ENCODE results near the gene TTC8. TPM values are rescaled to one million over a fixed set of nuclear protein-coding genes. Genes with fewer than 3 reads are reported as not detected.

Gene TTC8
- total RNA-seq, 3 donors from 2014 or later: 18.9 to 58.2 (median 44.6) TPM

DNA sequence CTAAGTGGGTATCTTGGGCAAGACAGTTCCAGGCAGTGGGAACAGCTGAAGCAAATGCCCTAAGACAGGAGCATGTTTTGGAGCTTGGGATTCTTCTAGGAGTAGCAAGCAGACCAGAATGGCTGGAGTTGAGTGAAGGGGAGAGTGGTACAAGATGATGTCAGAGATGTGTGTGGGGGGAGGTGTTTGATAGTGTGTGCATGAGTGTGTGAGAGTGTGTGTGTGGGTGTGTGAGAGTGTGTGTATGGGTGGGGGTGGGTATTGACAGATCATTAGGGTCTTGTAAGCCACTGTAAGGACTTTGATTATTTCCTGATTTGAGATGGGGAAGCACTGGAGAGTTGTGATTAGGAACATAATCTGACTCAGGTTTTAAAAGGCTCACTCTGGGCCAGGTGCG lies 78.4 kb downstream of the TTC8 start:
- intact Hi-C loops (cut with DNase I; ENCODE audit: low total_unique reads): no loop called here
- Histone ChIP-seq H3K4me3 (no peak overlapping the region), H3K36me3 (no peaks in the 10 kb centered on the region), H3K4me1 (no peaks in the 10 kb centered on the region), H3K9me3 (peaks cover 4 to 8% of the 10 kb centered on the region in 2 donors), H3K27ac (no peak overlapping the region), H3K27me3 (no peaks in the 10 kb centered on the region)
- TF ChIP-seq POLR2AphosphoS5 (IDR thresholded peaks at IDR 0.05): no peak
- TF ChIP-seq, protein P1, sequence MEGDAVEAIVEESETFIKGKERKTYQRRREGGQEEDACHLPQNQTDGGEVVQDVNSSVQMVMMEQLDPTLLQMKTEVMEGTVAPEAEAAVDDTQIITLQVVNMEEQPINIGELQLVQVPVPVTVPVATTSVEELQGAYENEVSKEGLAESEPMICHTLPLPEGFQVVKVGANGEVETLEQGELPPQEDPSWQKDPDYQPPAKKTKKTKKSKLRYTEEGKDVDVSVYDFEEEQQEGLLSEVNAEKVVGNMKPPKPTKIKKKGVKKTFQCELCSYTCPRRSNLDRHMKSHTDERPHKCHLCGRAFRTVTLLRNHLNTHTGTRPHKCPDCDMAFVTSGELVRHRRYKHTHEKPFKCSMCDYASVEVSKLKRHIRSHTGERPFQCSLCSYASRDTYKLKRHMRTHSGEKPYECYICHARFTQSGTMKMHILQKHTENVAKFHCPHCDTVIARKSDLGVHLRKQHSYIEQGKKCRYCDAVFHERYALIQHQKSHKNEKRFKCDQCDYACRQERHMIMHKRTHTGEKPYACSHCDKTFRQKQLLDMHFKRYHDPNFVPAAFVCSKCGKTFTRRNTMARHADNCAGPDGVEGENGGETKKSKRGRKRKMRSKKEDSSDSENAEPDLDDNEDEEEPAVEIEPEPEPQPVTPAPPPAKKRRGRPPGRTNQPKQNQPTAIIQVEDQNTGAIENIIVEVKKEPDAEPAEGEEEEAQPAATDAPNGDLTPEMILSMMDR (IDR thresholded peaks at IDR 0.05): no peak
- no peak for TF ChIP-seq POLR2A (IDR thresholded peaks at IDR 0.05)
- no peak for DNase-seq (ENCODE audit: low spot score in 2 of 2)

DNA sequence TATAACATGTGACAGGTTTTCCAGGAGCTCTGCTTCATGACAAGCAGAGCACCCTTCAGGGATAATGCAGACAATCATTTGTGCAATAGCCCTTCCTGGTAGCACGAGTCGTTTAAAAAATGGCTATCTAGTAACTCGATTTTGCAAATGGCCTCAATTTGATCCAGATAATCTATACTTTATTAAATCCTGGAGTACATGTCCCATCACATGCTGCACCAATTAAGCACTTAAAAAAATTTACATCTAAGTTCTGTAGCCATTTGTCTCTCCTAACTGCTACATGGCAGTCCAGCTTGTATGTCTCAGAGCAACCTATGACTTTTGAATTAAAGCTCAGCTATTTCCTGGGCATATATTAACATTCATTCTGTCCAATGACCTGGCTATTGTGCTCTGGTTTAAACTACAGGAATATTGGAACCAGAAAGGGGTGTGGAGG lies 79.8 kb downstream of the TTC8 start:
- H3K27ac ChIP-seq: no peak overlapping the region
- no peak for TF ChIP-seq POLR2A (IDR thresholded peaks at IDR 0.05)
- no peak for TF ChIP-seq POLR2AphosphoS5 (IDR thresholded peaks at IDR 0.05)
- TF ChIP-seq, protein P1 (IDR thresholded peaks at IDR 0.05): no peak
- no peaks in the 10 kb centered on the region for H3K4me1 ChIP-seq
- no peak for DNase-seq (ENCODE audit: low spot score in 2 of 2)
- peaks cover 4 to 11% of the 10 kb centered on the region in 2 donors for H3K9me3 ChIP-seq
- no peaks in the 10 kb centered on the region for H3K27me3 ChIP-seq
- no peaks in the 10 kb centered on the region for H3K36me3 ChIP-seq
- H3K4me3 ChIP-seq: no peak overlapping the region
- intact Hi-C loops (cut with DNase I; ENCODE audit: low total_unique reads): no loop called here

DNA sequence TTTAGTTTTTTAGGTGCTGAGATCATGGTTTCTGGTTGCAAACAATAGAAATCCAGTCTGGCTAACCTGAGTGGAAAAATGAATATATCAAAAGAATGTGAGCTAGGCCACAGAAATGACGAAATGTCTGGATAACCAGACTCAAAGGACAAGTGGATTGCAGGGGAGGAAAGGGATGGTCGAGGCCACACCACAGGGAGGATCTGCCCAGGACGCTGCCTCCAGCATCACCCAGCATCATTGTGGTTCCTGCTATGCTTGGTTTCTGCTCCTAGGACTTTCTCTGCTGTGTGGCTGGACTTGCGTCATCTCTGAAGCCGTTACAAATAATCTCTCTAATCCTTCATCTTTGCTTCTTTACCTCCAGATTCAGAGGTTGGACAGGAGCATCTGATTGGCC lies 80.4 kb downstream of the TTC8 start:
- DNase-seq (ENCODE audit: low spot score in 2 of 2): no peak
- intact Hi-C loops (cut with DNase I; ENCODE audit: low total_unique reads): no loop called here
- Histone ChIP-seq H3K4me1 (no peaks in the 10 kb centered on the region), H3K36me3 (no peaks in the 10 kb centered on the region), H3K9me3 (peaks cover 4 to 11% of the 10 kb centered on the region in 2 donors), H3K27me3 (no peaks in the 10 kb centered on the region), H3K4me3 (no peak overlapping the region), H3K27ac (no peak overlapping the region)
- TF ChIP-seq POLR2A (IDR thresholded peaks at IDR 0.05) (no peak), POLR2AphosphoS5 (IDR thresholded peaks at IDR 0.05) (no peak)
- TF ChIP-seq, protein P1 (IDR thresholded peaks at IDR 0.05): no peak

DNA sequence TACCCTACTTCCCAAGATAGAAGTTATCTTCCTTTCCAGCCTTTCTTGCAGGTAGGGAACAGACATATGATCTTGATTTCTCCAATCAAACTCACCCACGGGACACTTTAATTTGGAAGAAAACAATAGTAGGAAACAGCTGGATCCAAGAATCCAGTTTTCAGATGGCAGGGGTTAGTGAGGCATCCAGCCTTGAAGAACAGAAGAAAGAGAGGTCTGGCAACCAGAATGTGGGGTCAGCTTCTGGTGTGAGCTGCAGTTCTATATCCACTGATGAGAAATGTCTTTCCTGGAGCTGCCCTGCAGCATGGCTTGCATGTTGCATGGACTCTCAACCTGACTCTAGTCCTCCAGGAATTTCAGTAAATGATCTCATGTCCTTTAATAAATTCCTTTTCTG lies 83.8 kb downstream of the TTC8 start:
- no peaks in the 10 kb centered on the region for H3K36me3 ChIP-seq
- intact Hi-C loops (cut with DNase I; ENCODE audit: low total_unique reads): no loop called here
- H3K4me1 ChIP-seq: no peaks in the 10 kb centered on the region
- TF ChIP-seq POLR2A (IDR thresholded peaks at IDR 0.05) (no peak), POLR2AphosphoS5 (IDR thresholded peaks at IDR 0.05) (no peak)
- TF ChIP-seq, protein P1 (IDR thresholded peaks at IDR 0.05): no peak
- no peak for DNase-seq (ENCODE audit: low spot score in 2 of 2)
- peaks cover 4 to 11% of the 10 kb centered on the region in 2 donors for H3K9me3 ChIP-seq
- H3K27me3 ChIP-seq: no peaks in the 10 kb centered on the region
- H3K4me3 ChIP-seq: no peak overlapping the region
- no peak overlapping the region for H3K27ac ChIP-seq

DNA sequence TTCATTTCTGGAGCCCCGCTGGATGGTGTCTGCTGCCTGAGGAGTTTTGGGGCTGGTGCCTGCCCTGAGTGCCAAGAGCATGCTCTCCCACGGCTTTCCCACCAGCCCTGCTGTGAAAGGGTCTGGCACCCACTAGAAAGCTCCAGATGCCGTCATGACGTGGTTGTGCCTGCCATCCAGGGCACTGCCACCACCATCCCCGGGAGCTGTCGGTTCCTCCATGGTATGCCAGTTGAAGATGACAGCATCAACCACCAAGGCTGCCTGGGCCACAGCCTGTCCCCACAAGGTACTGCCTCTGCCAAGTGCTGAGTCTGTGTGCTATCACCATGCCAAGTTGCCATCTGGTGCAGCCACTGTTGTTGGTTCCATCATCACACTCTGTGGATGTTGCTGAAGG lies 85.9 kb downstream of the TTC8 start:
- Histone ChIP-seq H3K27me3 (no peaks in the 10 kb centered on the region), H3K36me3 (no peaks in the 10 kb centered on the region), H3K9me3 (peaks cover 4 to 11% of the 10 kb centered on the region in 2 donors), H3K27ac (no peak overlapping the region), H3K4me1 (no peaks in the 10 kb centered on the region), H3K4me3 (no peak overlapping the region)
- intact Hi-C loops (cut with DNase I; ENCODE audit: low total_unique reads): no loop called here
- DNase-seq (ENCODE audit: low spot score in 2 of 2): no peak
- TF ChIP-seq, protein P1 (IDR thresholded peaks at IDR 0.05): no peak
- no peak for TF ChIP-seq POLR2AphosphoS5 (IDR thresholded peaks at IDR 0.05)
- no peak for TF ChIP-seq POLR2A (IDR thresholded peaks at IDR 0.05)
